Esophagus muscularis mucosa (tissue), 4 donors: ENCODE data around the gene SPOP. TPM values are rescaled to one million over a fixed set of nuclear protein-coding genes. Genes with fewer than 3 reads are reported as not detected.

Experiments
- DNase-seq: peaks from one replicate; pipeline ENCODE4 v3.0.0-alpha.2; 2017; ENCODE audit errors: extremely low spot score
- H3K27ac ChIP-seq, 4 donors: fragments of 200-600 bp; sonication (generic); replicated peaks in 1 of 4; 1 replicate in 3 of 4; 2 replicates in 1 of 4; pipeline ENCODE4 v1.5.1; 2016 to 2019; ENCODE audit warnings: mild to moderate bottlenecking in 1 of 4
- H3K27me3 ChIP-seq, 4 donors: fragments of 200-600 bp; sonication (generic); one replicate each; pipeline versions ENCODE4 v1.5.1 to v1.6.0; 2016 to 2019
- H3K36me3 ChIP-seq, 4 donors: fragments of 200-600 bp; sonication (generic); one replicate each; pipeline ENCODE4 v1.5.1; 2016 to 2019
- H3K4me1 ChIP-seq, 4 donors: fragments of 200-600 bp; sonication (generic); one replicate each; pipeline ENCODE4 v1.5.1; 2016 to 2019
- H3K4me3 ChIP-seq, 4 donors: fragments of 200-600 bp; sonication (generic); 1 replicate in 2 of 4; 2 replicates in 2 of 4; pipeline ENCODE4 v1.5.1; 2016 to 2019; ENCODE audit warnings: mild to moderate bottlenecking in 4 of 4, moderate library complexity in 1 of 4
- H3K9me3 ChIP-seq, 4 donors: fragments of 200-600 bp; sonication (generic); 1 replicate in 3 of 4; 2 replicates in 1 of 4; pipeline ENCODE4 v1.5.1; 2016 to 2019
- CTCF ChIP-seq, 3 experiments: fragments of 200-600 bp in 2 of 3; fragments of 450-650 bp in 1 of 3; sonication (generic) in 2 of 3; IDR thresholded peaks; one replicate each; pipeline ENCODE4 v1.5.1; 2017 to 2019; ENCODE audit warnings: antibody characterized with exemption in 3 of 3, mild to moderate bottlenecking in 2 of 3, moderate library complexity in 1 of 3
- EP300 ChIP-seq: sonication (generic); formaldehyde crosslinking; IDR thresholded peaks from one replicate; pipeline ENCODE4 v1.6.1; 2017; ENCODE audit warnings: antibody characterized with exemption
- POLR2A ChIP-seq: fragments of 450-650 bp; IDR thresholded peaks from one replicate; pipeline ENCODE4 v1.6.1; 2017; ENCODE audit warnings: antibody characterized with exemption, moderate library complexity, mild to moderate bottlenecking, low read depth
- POLR2AphosphoS5 ChIP-seq, 2 donors: sonication (generic); formaldehyde crosslinking; IDR thresholded peaks; one replicate each; pipeline ENCODE4 v1.6.1; 2017; ENCODE audit warnings: antibody characterized with exemption in 2 of 2
- WGBS: methylation state at CpG from one replicate; pipeline ENCODE4 v1.1.5; 2018; 5-methylcytosine and 5-hydroxymethylcytosine counted together
- intact Hi-C: fragments of 100-400 bp; cut with DNase I; formaldehyde crosslinking; loops from one replicate; pipeline ENCODE4 v1.15.1; 2023
- total RNA-seq, 4 donors: library from RNA; depleted of rRNA; stranded (reverse); fragments of >200 nt; gene quantifications; one replicate each; pipeline versions ENCODE4 v1.1.0 to v1.2.1, GENCODE V29; 2016

The SPOP gene
- total RNA-seq, 4 donors from 2014 or later: 156 to 304 (median 185) TPM

GRCh38 chr17:49624896-49625295, 53.0 kb downstream of the SPOP start:
- no peak for DNase-seq
- Histone ChIP-seq H3K4me1 (peaks cover 52 to 96% (median 87%) of the 10 kb centered on the region in 4 donors), H3K36me3 (peaks cover 12 to 36% (median 29%) of the 10 kb centered on the region in 4 donors), H3K27me3 (no peaks in the 10 kb centered on the region), H3K27ac (peak overlapping the region; percentile 40 to 56 (median 52)), H3K9me3 (no peaks in the 10 kb centered on the region), H3K4me3 (no peak overlapping the region)
- TF ChIP-seq POLR2A (peak; percentile 33), POLR2AphosphoS5 (IDR thresholded peaks at IDR 0.05) (peak in 1 of 2 donors; percentile 15), EP300 (no peak)
- intact Hi-C loops: no loop called here
- WGBS: 37% methylated on average over 3 of the region's 3 CpGs

GRCh38 chr17:49621946-49622529, 55.9 kb downstream of the SPOP start:
- H3K27me3 ChIP-seq: no peaks in the 10 kb centered on the region
- H3K27ac ChIP-seq: peak overlapping the region; percentile 37 to 73 (median 50)
- WGBS: 54% methylated on average over 2 of the region's 2 CpGs
- H3K36me3 ChIP-seq: peaks cover 31 to 64% (median 54%) of the 10 kb centered on the region in 4 donors
- no peak for TF ChIP-seq EP300
- no peak for TF ChIP-seq POLR2A
- no peak for TF ChIP-seq POLR2AphosphoS5 (IDR thresholded peaks at IDR 0.05)
- no peak for TF ChIP-seq CTCF (IDR thresholded peaks at IDR 0.05)
- intact Hi-C loops: no loop called here
- H3K4me1 ChIP-seq: peaks cover 35 to 96% (median 80%) of the 10 kb centered on the region in 4 donors
- H3K9me3 ChIP-seq: no peaks in the 10 kb centered on the region
- H3K4me3 ChIP-seq: no peak overlapping the region
- no peak for DNase-seq

GRCh38 chr17:49621420-49621819, 56.5 kb downstream of the SPOP start:
- no peaks in the 10 kb centered on the region for H3K27me3 ChIP-seq
- DNase-seq: no peak
- no peak overlapping the region for H3K4me3 ChIP-seq
- peak overlapping the region; percentile 37 to 73 (median 50) for H3K27ac ChIP-seq
- H3K4me1 ChIP-seq: peaks cover 40 to 96% (median 80%) of the 10 kb centered on the region in 4 donors
- TF ChIP-seq EP300: no peak
- H3K36me3 ChIP-seq: peaks cover 31 to 69% (median 53%) of the 10 kb centered on the region in 4 donors
- H3K9me3 ChIP-seq: no peaks in the 10 kb centered on the region
- intact Hi-C loops: no loop called here

- Histone ChIP-seq H3K36me3 (peaks cover 38 to 81% (median 64%) of the 10 kb centered on the region in 4 donors), H3K4me1 (peaks cover 35 to 94% (median 76%) of the 10 kb centered on the region in 4 donors), H3K27me3 (no peaks in the 10 kb centered on the region), H3K27ac (peak overlapping the region; percentile 64 to 76 (median 67)), H3K4me3 (no peak overlapping the region), H3K9me3 (no peaks in the 10 kb centered on the region)
- no peak for DNase-seq
- TF ChIP-seq EP300 (no peak), CTCF (IDR thresholded peaks at IDR 0.05) (no peak), POLR2AphosphoS5 (IDR thresholded peaks at IDR 0.05) (no peak), POLR2A (no peak)
- WGBS: 68% methylated on average over 3 of the region's 3 CpGs
- intact Hi-C loops: no loop called here
Measured at GRCh38 chr17:49618028-49618611, 59.8 kb downstream of the SPOP start.

- H3K27me3 ChIP-seq: no peaks in the 10 kb centered on the region
- DNase-seq: no peak
- H3K9me3 ChIP-seq: no peaks in the 10 kb centered on the region
- peaks cover 39 to 95% (median 81%) of the 10 kb centered on the region in 4 donors for H3K4me1 ChIP-seq
- no peak overlapping the region for H3K4me3 ChIP-seq
- intact Hi-C loops: no loop called here
- H3K27ac ChIP-seq: peak overlapping the region; percentile 64 to 76 (median 67)
- WGBS: 33% methylated on average over 10 of the region's 10 CpGs
- H3K36me3 ChIP-seq: peaks cover 38 to 67% (median 55%) of the 10 kb centered on the region in 4 donors
- no peak for TF ChIP-seq EP300
- TF ChIP-seq POLR2AphosphoS5 (IDR thresholded peaks at IDR 0.05): peak in 1 of 2 donors; percentile 19
Measured at GRCh38 chr17:49616601-49617131, 61.2 kb downstream of the SPOP start.

- WGBS: 59% methylated on average over 3 of the region's 3 CpGs
- Histone ChIP-seq H3K4me1 (peaks cover 40 to 95% (median 82%) of the 10 kb centered on the region in 4 donors), H3K9me3 (no peaks in the 10 kb centered on the region), H3K27me3 (no peaks in the 10 kb centered on the region), H3K4me3 (no peak overlapping the region), H3K27ac (peak overlapping the region; percentile 64 to 76 (median 67)), H3K36me3 (peaks cover 35 to 63% (median 52%) of the 10 kb centered on the region in 4 donors)
- intact Hi-C loops: no loop called here
- no peak for DNase-seq
- TF ChIP-seq POLR2A (no peak), CTCF (IDR thresholded peaks at IDR 0.05) (peak in 2 of 3 experiments; percentile 24 to 50)
Measured at GRCh38 chr17:49616086-49616485, 61.8 kb downstream of the SPOP start.
